Activated B cell treated with CpG ODN at 0.5 μM for 24 hours (primary cell): ENCODE measurements around the gene HERC6. TPM values are rescaled to one million over a fixed set of nuclear protein-coding genes. Genes with fewer than 3 reads are reported as not detected.

Experiments
- ATAC-seq: fragments of 200-7000 bp; cut with Tn5 transposase; one replicate; pipeline ENCODE4 v1.10.0; 2021; ENCODE audit warnings: low read depth, mild to moderate bottlenecking, moderate library complexity
- CTCF ChIA-PET: fragments of 350-600 bp; sonication (Branson Sonifier 250); formaldehyde crosslinking; loops from one replicate; lab custom pipeline; 2021; ENCODE audit warnings: antibody characterized with exemption; lab: Charles Lee
- POLR2A ChIA-PET: fragments of 350-600 bp; sonication (Branson Sonifier 250); formaldehyde crosslinking; loops from one replicate; lab custom pipeline; 2021; ENCODE audit warnings: antibody characterized with exemption; lab: Charles Lee
- DNase-seq: peaks from one replicate; pipeline ENCODE4 v3.0.0; 2022
- H3K27ac Mint-ChIP-seq: one replicate; pipeline ENCODE4 v1.8.0; 2020; ENCODE audit warnings: mixed read lengths
- H3K27me3 Mint-ChIP-seq: one replicate; pipeline ENCODE4 v1.8.0; 2021; ENCODE audit warnings: mixed read lengths
- H3K36me3 Mint-ChIP-seq: one replicate; pipeline ENCODE4 v1.8.0; 2021; ENCODE audit warnings: low read depth, mixed read lengths
- H3K4me1 Mint-ChIP-seq: one replicate; pipeline ENCODE4 v1.8.0; 2021; ENCODE audit warnings: mixed read lengths
- H3K4me3 Mint-ChIP-seq: one replicate; pipeline ENCODE4 v1.8.0; 2020; ENCODE audit warnings: mild to moderate bottlenecking, mixed read lengths
- H3K9me3 Mint-ChIP-seq: one replicate; pipeline ENCODE4 v1.8.0; 2020; ENCODE audit warnings: mixed read lengths
- CTCF ChIP-seq: fragments of 200-600 bp; IDR thresholded peaks from one replicate; pipeline ENCODE4 v1.8.0; 2022; ENCODE audit warnings: antibody characterized with exemption, mild to moderate bottlenecking
- intact Hi-C: fragments of 100-400 bp; cut with micrococcal nuclease; formaldehyde crosslinking; loops from one replicate; pipeline ENCODE4 v1.15.1; 2024
- total RNA-seq: library from RNA; stranded (reverse); gene quantifications from 2 replicates; pipeline ENCODE4 v1.2.3, GENCODE V29; 2022

HERC6 gene
- total RNA-seq, 1 donor from 2014 or later = 11.4 TPM

- CTCF ChIA-PET = interaction anchor here (0.6 kb wide), 1 partner anchor 167 kb away, joined by 3 read pairs; no protein-coding TSS in a partner anchor
- Mint-ChIP-seq H3K4me1 (no peaks in the 10 kb centered on the region), H3K27me3 (no peaks in the 10 kb centered on the region), H3K36me3 (peaks cover 43% of the 10 kb centered on the region), H3K27ac (no peak overlapping the region), H3K4me3 (no peak overlapping the region), H3K9me3 (peaks cover 2% of the 10 kb centered on the region)
- intact Hi-C loops = loop anchor here (5.0 kb wide), 1 partner anchor 43 kb away; no protein-coding TSS in a partner anchor
- ATAC-seq (no peak), DNase-seq (no peak)
- POLR2A ChIA-PET = no interaction called here
- no peak for TF ChIP-seq CTCF
Observed at GRCh38 chr4:88440146-88440545, 61.5 kb downstream of the HERC6 start.

GRCh38 chr4:88441696-88442095 is 63.0 kb downstream of the HERC6 start:
- H3K27me3 Mint-ChIP-seq = no peaks in the 10 kb centered on the region
- CTCF ChIA-PET = no interaction called here
- H3K4me1 Mint-ChIP-seq = no peaks in the 10 kb centered on the region
- H3K27ac Mint-ChIP-seq = no peak overlapping the region
- DNase-seq = no peak
- intact Hi-C loops = loop anchor here (5.0 kb wide), 1 partner anchor 44 kb away; no protein-coding TSS in a partner anchor
- peaks cover 2% of the 10 kb centered on the region for H3K9me3 Mint-ChIP-seq
- POLR2A ChIA-PET = no interaction called here
- no peak for TF ChIP-seq CTCF
- peaks cover 35% of the 10 kb centered on the region for H3K36me3 Mint-ChIP-seq
- H3K4me3 Mint-ChIP-seq = no peak overlapping the region
- ATAC-seq = no peak

- ChIA-PET POLR2A (no interaction called here), CTCF (no interaction called here)
- ATAC-seq (no peak), DNase-seq (no peak)
- H3K27ac Mint-ChIP-seq = no peak overlapping the region
- TF ChIP-seq CTCF = no peak
- H3K4me3 Mint-ChIP-seq = no peak overlapping the region
- intact Hi-C loops = loop anchor here (5.0 kb wide), 1 partner anchor 45 kb away; no protein-coding TSS in a partner anchor
- peaks cover 32% of the 10 kb centered on the region for H3K36me3 Mint-ChIP-seq
- H3K4me1 Mint-ChIP-seq = no peaks in the 10 kb centered on the region
- H3K27me3 Mint-ChIP-seq = no peaks in the 10 kb centered on the region
- H3K9me3 Mint-ChIP-seq = peaks cover 2% of the 10 kb centered on the region
Observed at GRCh38 chr4:88442689-88443191, 64.1 kb downstream of the HERC6 start.

GRCh38 chr4:88443486-88443885 is 64.8 kb downstream of the HERC6 start:
- Mint-ChIP-seq H3K27me3 (no peaks in the 10 kb centered on the region), H3K36me3 (peaks cover 32% of the 10 kb centered on the region), H3K4me3 (no peak overlapping the region), H3K9me3 (peaks cover 2% of the 10 kb centered on the region), H3K27ac (no peak overlapping the region), H3K4me1 (no peaks in the 10 kb centered on the region)
- ChIA-PET POLR2A (interaction anchor here (0.6 kb wide), 1 partner anchor 27 kb away, joined by 3 read pairs; no protein-coding TSS in a partner anchor), CTCF (no interaction called here)
- ATAC-seq = no peak
- TF ChIP-seq CTCF = no peak
- no peak for DNase-seq
- intact Hi-C loops = loop anchor here (5.0 kb wide), 1 partner anchor 46 kb away; no protein-coding TSS in a partner anchor

GRCh38 chr4:88445252-88445651 is 66.6 kb downstream of the HERC6 start:
- no peak for TF ChIP-seq CTCF
- ChIA-PET CTCF (no interaction called here), POLR2A (interaction anchor here (1.3 kb wide), 1 partner anchor 10 kb away, joined by 3 read pairs; no protein-coding TSS in a partner anchor)
- H3K36me3 Mint-ChIP-seq = peaks cover 21% of the 10 kb centered on the region
- no peak for DNase-seq
- peaks cover 2% of the 10 kb centered on the region for H3K9me3 Mint-ChIP-seq
- no peak overlapping the region for H3K4me3 Mint-ChIP-seq
- H3K4me1 Mint-ChIP-seq = no peaks in the 10 kb centered on the region
- no peak overlapping the region for H3K27ac Mint-ChIP-seq
- no peaks in the 10 kb centered on the region for H3K27me3 Mint-ChIP-seq
- ATAC-seq = no peak
- intact Hi-C loops = no loop called here
